Astrocyte (in vitro differentiated cells and primary cell): ENCODE measurements around the gene POU2F3. TPM values are rescaled to one million over a fixed set of nuclear protein-coding genes. Genes with fewer than 3 reads are reported as not detected.
A peak's percentile ranks its signal among the peaks of the same experiment; 100 is the strongest.

Experiments used
- DNase-seq: peaks from one replicate; pipeline ENCODE4 v3.0.0-alpha.2; 2010; ENCODE audit warnings: low read depth
- FAIRE-seq: peaks from 2 replicates; lab custom pipeline; 2011; peaks lifted over from hg19 to GRCh38; lab: Jason Lieb, UNC
- H2AFZ ChIP-seq: 2 replicates; pipeline ENCODE4 v1.6.0; 2012; ENCODE audit warnings: low read depth, low read length, inconsistent platforms
- H3K27ac ChIP-seq: 2 replicates; pipeline ENCODE4 v1.5.1; 2011; ENCODE audit warnings: low read depth, low read length, inconsistent platforms
- H3K27me3 ChIP-seq: 2 replicates; pipeline ENCODE4 v1.6.0; 2011; ENCODE audit warnings: low read length, inconsistent platforms; ENCODE audit not compliant: insufficient read depth
- H3K36me3 ChIP-seq: 2 replicates; pipeline ENCODE4 v1.5.1; 2011; ENCODE audit warnings: low read length, inconsistent platforms; ENCODE audit not compliant: insufficient read depth
- H3K4me1 ChIP-seq: 2 replicates; pipeline ENCODE4 v1.5.1; 2011; ENCODE audit warnings: low read length, inconsistent platforms; ENCODE audit not compliant: insufficient read depth
- H3K4me2 ChIP-seq: 2 replicates; pipeline ENCODE4 v1.6.0; 2012; ENCODE audit warnings: low read length, inconsistent platforms
- H3K4me3 ChIP-seq: 2 replicates; pipeline ENCODE4 v1.5.1; 2011; ENCODE audit warnings: low read depth, mild to moderate bottlenecking, low read length, inconsistent platforms; ENCODE audit not compliant: insufficient read depth
- H3K79me2 ChIP-seq: 2 replicates; pipeline ENCODE4 v1.6.0; 2012; ENCODE audit warnings: mild to moderate bottlenecking, low read length, inconsistent platforms; ENCODE audit not compliant: insufficient read depth
- H3K9ac ChIP-seq: 2 replicates; pipeline ENCODE4 v1.6.0; 2012; ENCODE audit warnings: mild to moderate bottlenecking, low read length, inconsistent platforms
- H3K9me3 ChIP-seq: 2 replicates; pipeline ENCODE4 v1.5.1; 2012; ENCODE audit warnings: low read depth, mild to moderate bottlenecking, low read length, inconsistent platforms; ENCODE audit not compliant: insufficient read depth
- H4K20me1 ChIP-seq: 2 replicates; pipeline ENCODE4 v1.6.0; 2012; ENCODE audit warnings: low read length, inconsistent platforms; ENCODE audit not compliant: insufficient read depth
- H3K27ac Mint-ChIP-seq: one replicate; pipeline ENCODE4 v1.8.0; 2021; ENCODE audit warnings: mild to moderate bottlenecking, mixed read lengths; ENCODE audit not compliant: unreplicated experiment
- H3K27me3 Mint-ChIP-seq: one replicate; pipeline ENCODE4 v1.8.0; 2021; ENCODE audit warnings: low read depth, mixed read lengths; ENCODE audit not compliant: unreplicated experiment
- H3K36me3 Mint-ChIP-seq: one replicate; pipeline ENCODE4 v1.8.0; 2021; ENCODE audit warnings: low read depth, mixed read lengths; ENCODE audit not compliant: unreplicated experiment
- H3K4me1 Mint-ChIP-seq: one replicate; pipeline ENCODE4 v1.8.0; 2021; ENCODE audit warnings: low read depth, mixed read lengths; ENCODE audit not compliant: unreplicated experiment
- H3K4me3 Mint-ChIP-seq: one replicate; pipeline ENCODE4 v1.8.0; 2021; ENCODE audit warnings: mild to moderate bottlenecking, moderate library complexity, mixed read lengths; ENCODE audit not compliant: unreplicated experiment
- H3K9me3 Mint-ChIP-seq: one replicate; pipeline ENCODE4 v1.8.0; 2021; ENCODE audit warnings: mild to moderate bottlenecking, mixed read lengths; ENCODE audit not compliant: unreplicated experiment
- CTCF ChIP-seq: IDR thresholded peaks from 2 replicates; pipeline ENCODE4 v1.5.1; 2011; ENCODE audit warnings: low read depth, mild to moderate bottlenecking, inconsistent platforms, low read length, moderate library complexity; ENCODE audit not compliant: insufficient read depth
- EZH2 ChIP-seq: IDR thresholded peaks from 2 replicates; pipeline ENCODE4 v1.6.1; 2012; ENCODE audit warnings: mild to moderate bottlenecking, low read length, inconsistent platforms; ENCODE audit not compliant: insufficient read depth
- total RNA-seq: library from RNA; stranded (reverse); gene quantifications from 2 replicates; pipeline ENCODE4 v1.2.1, GENCODE V29; 2021

Gene POU2F3
- total RNA-seq, 1 donor from 2014 or later: 0.20 TPM

- Histone ChIP-seq H3K79me2 (no peaks in the 10 kb centered on the region), H3K36me3 (no peaks in the 10 kb centered on the region), H2AFZ (no peak overlapping the region), H3K9me3 (no peaks in the 10 kb centered on the region), H3K27me3 (peaks cover 9% of the 10 kb centered on the region), H3K27ac (no peak overlapping the region), H3K4me1 (peaks cover 9% of the 10 kb centered on the region), H4K20me1 (peaks cover 10% of the 10 kb centered on the region), H3K4me3 (no peak overlapping the region), H3K4me2 (no peak overlapping the region), H3K9ac (no peak overlapping the region)
- TF ChIP-seq EZH2: no peak
- H3K36me3 Mint-ChIP-seq: peaks cover 7% of the 10 kb centered on the region
- no peaks in the 10 kb centered on the region for H3K4me1 Mint-ChIP-seq
- DNase-seq (no peak), FAIRE-seq (no peak)
- no peak overlapping the region for H3K4me3 Mint-ChIP-seq
- H3K27me3 Mint-ChIP-seq: peaks cover 55% of the 10 kb centered on the region
- peaks cover 2% of the 10 kb centered on the region for H3K9me3 Mint-ChIP-seq
- H3K27ac Mint-ChIP-seq: no peak overlapping the region
These were observed 11.1 kb upstream of the POU2F3 start for GRCh38 chr11:120228794-120229384.

- Histone ChIP-seq H3K27ac (no peak overlapping the region), H3K36me3 (no peaks in the 10 kb centered on the region), H3K9me3 (no peaks in the 10 kb centered on the region), H3K4me2 (no peak overlapping the region), H3K79me2 (no peaks in the 10 kb centered on the region), H3K27me3 (peaks cover 15% of the 10 kb centered on the region), H3K4me1 (peaks cover 8% of the 10 kb centered on the region), H4K20me1 (peaks cover 4% of the 10 kb centered on the region), H2AFZ (no peak overlapping the region), H3K9ac (no peak overlapping the region), H3K4me3 (no peak overlapping the region)
- Mint-ChIP-seq H3K36me3 (peaks cover 7% of the 10 kb centered on the region), H3K27me3 (peaks cover 57% of the 10 kb centered on the region), H3K27ac (no peak overlapping the region), H3K4me1 (no peaks in the 10 kb centered on the region), H3K4me3 (no peak overlapping the region), H3K9me3 (peaks cover 2% of the 10 kb centered on the region)
- TF ChIP-seq EZH2 (no peak), CTCF (peak; percentile 82)
- no peak for DNase-seq
- no peak for FAIRE-seq
These were observed 10.2 kb upstream of the POU2F3 start for GRCh38 chr11:120229451-120230424.

- Histone ChIP-seq H3K27me3 (peaks cover 15% of the 10 kb centered on the region), H3K4me1 (no peaks in the 10 kb centered on the region), H2AFZ (no peak overlapping the region), H3K36me3 (no peaks in the 10 kb centered on the region), H3K4me3 (no peak overlapping the region), H4K20me1 (peaks cover 3% of the 10 kb centered on the region), H3K4me2 (no peak overlapping the region), H3K79me2 (no peaks in the 10 kb centered on the region), H3K27ac (no peak overlapping the region), H3K9me3 (no peaks in the 10 kb centered on the region), H3K9ac (no peak overlapping the region)
- H3K27ac Mint-ChIP-seq: no peak overlapping the region
- DNase-seq (no peak), FAIRE-seq (no peak)
- H3K4me3 Mint-ChIP-seq: no peak overlapping the region
- peaks cover 7% of the 10 kb centered on the region for H3K36me3 Mint-ChIP-seq
- TF ChIP-seq EZH2: no peak
- no peak for TF ChIP-seq CTCF
- no peaks in the 10 kb centered on the region for H3K4me1 Mint-ChIP-seq
- H3K27me3 Mint-ChIP-seq: peaks cover 65% of the 10 kb centered on the region
- H3K9me3 Mint-ChIP-seq: peaks cover 2% of the 10 kb centered on the region
These were observed 9.4 kb upstream of the POU2F3 start for GRCh38 chr11:120230433-120231071.
